Neural crest cell (in vitro differentiated cells): ENCODE data around the gene ENOPH1. TPM values are rescaled to one million over a fixed set of nuclear protein-coding genes. Genes with fewer than 3 reads are reported as not detected.
"Not testable (repeated sequence)": the region's sequence is repeated elsewhere in the genome, so short reads cannot be mapped to it uniquely, and the experiment has no call there.

Source experiments
- DNase-seq: peaks from one replicate; pipeline ENCODE4 v3.0.0; 2021; ENCODE audit warnings: low read depth, mixed read lengths, low spot score
- H3K27ac Mint-ChIP-seq: one replicate; pipeline ENCODE4 v1.8.0; 2021; ENCODE audit warnings: mild to moderate bottlenecking, mixed read lengths; ENCODE audit not compliant: unreplicated experiment
- H3K27me3 Mint-ChIP-seq: 2 replicates; pipeline ENCODE4 v1.8.0; 2021; ENCODE audit warnings: low read depth, mild to moderate bottlenecking, mixed read lengths
- H3K36me3 Mint-ChIP-seq: 2 replicates; pipeline ENCODE4 v1.8.0; 2021; ENCODE audit warnings: low read depth, mild to moderate bottlenecking, mixed read lengths
- H3K4me1 Mint-ChIP-seq: 2 replicates; pipeline ENCODE4 v1.8.0; 2021; ENCODE audit warnings: mixed read lengths
- H3K4me3 Mint-ChIP-seq: one replicate; pipeline ENCODE4 v1.8.0; 2021; ENCODE audit warnings: mild to moderate bottlenecking, mixed read lengths
- H3K9me3 Mint-ChIP-seq: 2 replicates; pipeline ENCODE4 v1.8.0; 2021; ENCODE audit warnings: mixed read lengths
- total RNA-seq: library from RNA; stranded (reverse); gene quantifications from 2 replicates; pipeline ENCODE4 v1.2.1, GENCODE V29; 2021
- TF ChIP-seq, protein P1 (sequence below): fragments of 200-600 bp; sonication (generic); conservative IDR thresholded peaks from 2 replicates; pipeline ENCODE4 v1.5.0; 2021; ENCODE audit warnings: antibody characterized with exemption, mild to moderate bottlenecking

The ENOPH1 gene
- total RNA-seq, 1 donor from 2014 or later, result 52.8 TPM

GRCh38 chr4:82388405-82388804 is 42.0 kb upstream of the ENOPH1 start:
- Mint-ChIP-seq H3K27me3 (no peaks in the 10 kb centered on the region), H3K4me3 (no peak overlapping the region)

GRCh38 chr4:82390061-82390460 is 40.3 kb upstream of the ENOPH1 start:
- not testable (repeated sequence) for H3K27me3 Mint-ChIP-seq, H3K36me3 Mint-ChIP-seq, H3K4me3 Mint-ChIP-seq, H3K27ac Mint-ChIP-seq, H3K4me1 Mint-ChIP-seq, H3K9me3 Mint-ChIP-seq, DNase-seq

More at GRCh38 chr4:82388405-82388804, 42.0 kb upstream of the ENOPH1 start:
- DNase-seq, result no peak
- peaks cover 16% of the 10 kb centered on the region for H3K36me3 Mint-ChIP-seq
- peaks cover 8% of the 10 kb centered on the region for H3K4me1 Mint-ChIP-seq
- no peak overlapping the region for H3K27ac Mint-ChIP-seq
- TF ChIP-seq, protein P1, sequence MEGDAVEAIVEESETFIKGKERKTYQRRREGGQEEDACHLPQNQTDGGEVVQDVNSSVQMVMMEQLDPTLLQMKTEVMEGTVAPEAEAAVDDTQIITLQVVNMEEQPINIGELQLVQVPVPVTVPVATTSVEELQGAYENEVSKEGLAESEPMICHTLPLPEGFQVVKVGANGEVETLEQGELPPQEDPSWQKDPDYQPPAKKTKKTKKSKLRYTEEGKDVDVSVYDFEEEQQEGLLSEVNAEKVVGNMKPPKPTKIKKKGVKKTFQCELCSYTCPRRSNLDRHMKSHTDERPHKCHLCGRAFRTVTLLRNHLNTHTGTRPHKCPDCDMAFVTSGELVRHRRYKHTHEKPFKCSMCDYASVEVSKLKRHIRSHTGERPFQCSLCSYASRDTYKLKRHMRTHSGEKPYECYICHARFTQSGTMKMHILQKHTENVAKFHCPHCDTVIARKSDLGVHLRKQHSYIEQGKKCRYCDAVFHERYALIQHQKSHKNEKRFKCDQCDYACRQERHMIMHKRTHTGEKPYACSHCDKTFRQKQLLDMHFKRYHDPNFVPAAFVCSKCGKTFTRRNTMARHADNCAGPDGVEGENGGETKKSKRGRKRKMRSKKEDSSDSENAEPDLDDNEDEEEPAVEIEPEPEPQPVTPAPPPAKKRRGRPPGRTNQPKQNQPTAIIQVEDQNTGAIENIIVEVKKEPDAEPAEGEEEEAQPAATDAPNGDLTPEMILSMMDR, result no peak
- peaks cover 9% of the 10 kb centered on the region for H3K9me3 Mint-ChIP-seq

GRCh38 chr4:82394896-82395295 is 35.5 kb upstream of the ENOPH1 start:
- H3K36me3 Mint-ChIP-seq, result peaks cover 3% of the 10 kb centered on the region
- TF ChIP-seq, protein P1, result no peak
- H3K9me3 Mint-ChIP-seq, result no peaks in the 10 kb centered on the region
- no peaks in the 10 kb centered on the region for H3K4me1 Mint-ChIP-seq
- H3K27ac Mint-ChIP-seq, result no peak overlapping the region
- no peak overlapping the region for H3K4me3 Mint-ChIP-seq
- no peaks in the 10 kb centered on the region for H3K27me3 Mint-ChIP-seq
- DNase-seq, result no peak

DNA sequence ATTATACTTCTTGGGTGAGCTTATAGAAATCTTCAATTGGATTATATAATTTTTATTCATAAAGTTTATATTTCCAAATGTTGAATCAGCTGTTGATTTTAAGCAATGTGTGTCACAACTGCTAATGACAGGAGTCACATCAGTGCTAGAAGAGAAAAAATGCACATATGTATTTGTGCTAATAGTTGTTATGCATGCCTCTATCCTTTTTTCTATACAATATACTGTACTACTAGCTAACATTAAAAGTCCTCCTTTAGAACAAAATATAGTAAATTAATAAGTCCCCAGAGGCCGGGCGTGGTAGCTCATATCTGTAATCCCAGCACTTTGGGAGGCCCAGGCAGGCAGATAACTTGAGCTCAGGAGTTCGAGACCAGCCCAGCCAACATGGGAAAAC is 32.9 kb upstream of the ENOPH1 start:
- TF ChIP-seq, protein P1, result no peak
- no peak overlapping the region for H3K27ac Mint-ChIP-seq
- H3K4me1 Mint-ChIP-seq, result no peaks in the 10 kb centered on the region
- H3K9me3 Mint-ChIP-seq, result no peaks in the 10 kb centered on the region
- no peaks in the 10 kb centered on the region for H3K27me3 Mint-ChIP-seq
- peaks cover 3% of the 10 kb centered on the region for H3K36me3 Mint-ChIP-seq
- DNase-seq, result no peak
- no peak overlapping the region for H3K4me3 Mint-ChIP-seq

GRCh38 chr4:82398263-82398662 is 32.1 kb upstream of the ENOPH1 start:
- Mint-ChIP-seq H3K27me3 (no peaks in the 10 kb centered on the region), H3K27ac (peak overlapping the region; percentile 8), H3K4me3 (no peak overlapping the region), H3K4me1 (no peaks in the 10 kb centered on the region), H3K9me3 (no peaks in the 10 kb centered on the region), H3K36me3 (peaks cover 3% of the 10 kb centered on the region)
- TF ChIP-seq, protein P1, result no peak
- DNase-seq, result no peak

DNA sequence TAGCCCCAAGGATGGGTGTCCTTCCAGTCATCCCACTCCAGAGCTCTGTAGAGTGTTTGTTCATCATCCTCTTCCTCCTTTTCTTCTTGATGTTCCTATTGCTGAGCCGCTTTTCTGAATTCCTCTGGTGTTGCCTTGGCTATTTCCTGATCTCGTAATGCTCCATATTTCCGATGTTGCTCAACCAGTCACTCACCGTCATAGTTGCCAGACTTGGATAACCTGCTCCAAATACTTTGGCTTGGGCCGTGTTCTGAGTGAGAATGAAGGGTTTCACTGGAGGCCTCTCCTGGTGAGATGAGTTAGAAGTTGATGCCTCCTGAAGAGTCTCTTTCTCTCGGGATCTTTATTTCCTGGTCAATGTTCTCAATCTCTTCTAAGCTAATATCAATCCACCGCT is 28.8 kb upstream of the ENOPH1 start:
- no peaks in the 10 kb centered on the region for H3K9me3 Mint-ChIP-seq
- peaks cover 3% of the 10 kb centered on the region for H3K36me3 Mint-ChIP-seq
- H3K4me3 Mint-ChIP-seq, result no peak overlapping the region
- H3K4me1 Mint-ChIP-seq, result no peaks in the 10 kb centered on the region
- no peak overlapping the region for H3K27ac Mint-ChIP-seq
- TF ChIP-seq, protein P1, result no peak
- H3K27me3 Mint-ChIP-seq, result no peaks in the 10 kb centered on the region
- no peak for DNase-seq
